IMR-90 (cell line): ENCODE data around the gene ADARB2. TPM values are rescaled to one million over a fixed set of nuclear protein-coding genes. Genes with fewer than 3 reads are reported as not detected.

Source experiments
- ATAC-seq: fragments of 200-7000 bp; cut with Tn5 transposase; 2 replicates; pipeline ENCODE4 v1.9.1; 2020; ENCODE audit warnings: low read depth, mild to moderate bottlenecking, moderate library complexity
- BruUV-seq: library from RNA; stranded (reverse); fragments of 400-500 nt; replicated peaks from 2 replicates; lab custom pipeline; 2021; lab: Mats Ljungman, UMichigan
- CTCF ChIA-PET: fragments of 300-600 bp; formaldehyde crosslinking; extraction: SDS; loops from one replicate; lab custom pipeline; 2021; ENCODE audit warnings: antibody characterized with exemption; lab: Yijun Ruan, JAX
- POLR2A ChIA-PET: fragments of 300-600 bp; sonication (Branson Sonifier 250); formaldehyde crosslinking; loops from one replicate; lab custom pipeline; 2022; ENCODE audit warnings: antibody characterized with exemption; ENCODE audit not compliant: unreplicated experiment; lab: Charles Lee
- DNase-seq: peaks from one replicate; pipeline ENCODE4 v3.0.0; 2013
- H2AFZ ChIP-seq: replicated peaks from 2 replicates; pipeline ENCODE3; 2013; ENCODE audit warnings: low read length, mild to moderate bottlenecking; ENCODE audit not compliant: poor library complexity
- H2AK5ac ChIP-seq: 2 replicates; pipeline ENCODE4 v1.6.1; 2013; ENCODE audit warnings: low read depth, low read length, inconsistent platforms
- H2AK9ac ChIP-seq: replicated peaks from 2 replicates; pipeline ENCODE3; 2013; ENCODE audit warnings: mild to moderate bottlenecking, low read depth, low read length, moderate library complexity; ENCODE audit not compliant: poor library complexity
- H2BK120ac ChIP-seq: 2 replicates; pipeline ENCODE4 v1.6.1; 2013; ENCODE audit warnings: low read depth, low read length, inconsistent platforms
- H2BK15ac ChIP-seq: 3 replicates; pipeline ENCODE4 v1.6.1; 2013; ENCODE audit warnings: low read depth, low read length, inconsistent platforms
- H2BK20ac ChIP-seq: 2 replicates; pipeline ENCODE4 v1.6.1; 2013; ENCODE audit warnings: low read depth, mild to moderate bottlenecking, inconsistent platforms, low read length, moderate library complexity
- H2BK5ac ChIP-seq: 2 replicates; pipeline ENCODE4 v1.6.1; 2013; ENCODE audit warnings: mild to moderate bottlenecking, low read depth, low read length, inconsistent platforms; ENCODE audit not compliant: poor library complexity, severe bottlenecking
- H3K14ac ChIP-seq: replicated peaks from 2 replicates; pipeline ENCODE4 v1.6.1; 2013; ENCODE audit warnings: low read depth, low read length, inconsistent platforms
- H3K18ac ChIP-seq: 2 replicates; pipeline ENCODE4 v1.6.1; 2013; ENCODE audit warnings: low read depth, low read length, control low read depth
- H3K23ac ChIP-seq: 2 replicates; pipeline ENCODE4 v1.6.1; 2013; ENCODE audit warnings: low read depth, low read length, inconsistent platforms
- H3K27ac ChIP-seq: 2 replicates; pipeline ENCODE4 v1.5.1; 2013; ENCODE audit warnings: mild to moderate bottlenecking, control low read depth, low read length; ENCODE audit not compliant: insufficient read depth
- H3K27me3 ChIP-seq: 2 replicates; pipeline ENCODE4 v1.6.1; 2013; ENCODE audit warnings: low read length; ENCODE audit not compliant: control insufficient read depth, insufficient read depth
- H3K36me3 ChIP-seq: 2 replicates; pipeline ENCODE4 v1.6.1; 2013; ENCODE audit warnings: low read length, mixed read lengths; ENCODE audit not compliant: control insufficient read depth, insufficient read depth
- H3K4ac ChIP-seq: 2 replicates; pipeline ENCODE4 v1.6.1; 2013; ENCODE audit warnings: low read depth, low read length, inconsistent platforms
- H3K4me1 ChIP-seq: 2 replicates; pipeline ENCODE4 v1.6.1; 2013; ENCODE audit warnings: low read length, mixed read lengths; ENCODE audit not compliant: control insufficient read depth, insufficient read depth
- H3K4me2 ChIP-seq: 2 replicates; pipeline ENCODE4 v1.6.1; 2013; ENCODE audit warnings: low read depth, mild to moderate bottlenecking, control low read depth, low read length, moderate library complexity
- H3K4me3 ChIP-seq: 2 replicates; pipeline ENCODE4 v1.5.1; 2013; ENCODE audit warnings: low read depth, mild to moderate bottlenecking, control low read depth, low read length, moderate library complexity; ENCODE audit not compliant: insufficient read depth
- H3K56ac ChIP-seq: 2 replicates; pipeline ENCODE4 v1.6.1; 2013; ENCODE audit warnings: low read length, inconsistent platforms; ENCODE audit not compliant: insufficient read depth; ENCODE audit errors: extremely low read depth
- H3K79me1 ChIP-seq, 2 experiments: 2 replicates each; pipeline ENCODE4 v1.6.1; 2013; ENCODE audit warnings: low read length in 2 of 2, inconsistent platforms in 1 of 2, low read depth in 1 of 2
- H3K9ac ChIP-seq: 2 replicates; pipeline ENCODE4 v1.6.1; 2013; ENCODE audit warnings: low read depth, low read length, control low read depth
- H3K9me1 ChIP-seq: 2 replicates; pipeline ENCODE4 v1.6.1; 2013; ENCODE audit warnings: low read length, inconsistent platforms; ENCODE audit not compliant: insufficient read depth
- H3K9me3 ChIP-seq: 2 replicates; pipeline ENCODE4 v1.6.1; 2013; ENCODE audit warnings: low read length; ENCODE audit not compliant: control insufficient read depth, insufficient read depth
- H4K20me1 ChIP-seq: 2 replicates; pipeline ENCODE4 v1.6.1; 2013; ENCODE audit warnings: low read length, inconsistent platforms; ENCODE audit not compliant: insufficient read depth
- H4K5ac ChIP-seq: 2 replicates; pipeline ENCODE4 v1.6.1; 2013; ENCODE audit warnings: mild to moderate bottlenecking, low read depth, low read length, control low read depth
- H4K8ac ChIP-seq, 2 experiments: 2 replicates each; pipeline ENCODE4 v1.6.1; 2013; ENCODE audit warnings: low read depth in 2 of 2, low read length in 2 of 2, control low read depth in 1 of 2, inconsistent platforms in 1 of 2
- H4K91ac ChIP-seq: 2 replicates; pipeline ENCODE4 v1.6.1; 2013; ENCODE audit warnings: low read depth, low read length, inconsistent platforms; ENCODE audit not compliant: insufficient read depth
- BHLHE40 ChIP-seq: fragments of 150-350 bp; IDR thresholded peaks from 2 replicates; pipeline ENCODE4 v1.6.1; 2016; ENCODE audit warnings: mild to moderate bottlenecking, low read depth, low read length
- CEBPB ChIP-seq: IDR thresholded peaks from 2 replicates; pipeline ENCODE4 v1.6.1; 2012; ENCODE audit warnings: low read depth, low read length, improper control_type of control experiment
- CHD1 ChIP-seq: IDR thresholded peaks from 2 replicates; pipeline ENCODE4 v1.6.1; 2012; ENCODE audit warnings: low read depth, low read length, improper control_type of control experiment
- FOS ChIP-seq: fragments of 150-350 bp; IDR thresholded peaks from 2 replicates; pipeline ENCODE4 v1.6.1; 2016; ENCODE audit warnings: low read depth, low read length
- MAFK ChIP-seq: IDR thresholded peaks from 2 replicates; pipeline ENCODE4 v1.6.1; 2012; ENCODE audit warnings: low read depth, low read length, improper control_type of control experiment
- MAZ ChIP-seq: IDR thresholded peaks from 2 replicates; pipeline ENCODE4 v1.6.1; 2012; ENCODE audit warnings: low read depth, mild to moderate bottlenecking, low read length, improper control_type of control experiment, moderate library complexity, borderline replicate concordance
- MXI1 ChIP-seq: IDR thresholded peaks from 2 replicates; pipeline ENCODE4 v1.6.1; 2012; ENCODE audit warnings: low read depth, mild to moderate bottlenecking, low read length, moderate library complexity, borderline replicate concordance
- NFE2L2 ChIP-seq: fragments of 150-350 bp; IDR thresholded peaks from 2 replicates; pipeline ENCODE4 v1.6.1; 2016; ENCODE audit warnings: low read depth, mild to moderate bottlenecking, low read length
- POLR2A ChIP-seq: IDR thresholded peaks from 2 replicates; pipeline ENCODE4 v1.6.1; 2012; ENCODE audit warnings: mild to moderate bottlenecking, low read depth, low read length
- RAD21 ChIP-seq: IDR thresholded peaks from 2 replicates; pipeline ENCODE4 v1.6.1; 2012; ENCODE audit warnings: low read length, improper control_type of control experiment
- RCOR1 ChIP-seq: IDR thresholded peaks from 2 replicates; pipeline ENCODE4 v1.6.1; 2012; ENCODE audit warnings: mild to moderate bottlenecking, low read length, improper control_type of control experiment; ENCODE audit not compliant: insufficient replicate concordance
- RFX5 ChIP-seq: IDR thresholded peaks from 2 replicates; pipeline ENCODE4 v1.8.0; 2012; ENCODE audit warnings: low read depth, mild to moderate bottlenecking, low read length, moderate library complexity
- SMC3 ChIP-seq: fragments of 150-350 bp; IDR thresholded peaks from 2 replicates; pipeline ENCODE4 v1.6.1; 2016; ENCODE audit warnings: low read depth, mild to moderate bottlenecking, antibody characterized with exemption, low read length, moderate library complexity
- WGBS, 2 experiments: methylation state at CpG; one replicate each; pipeline versions ENCODE4 v1.1.5 to v1.1.7; 2013; ENCODE audit warnings: missing lambda C conversion rate in 2 of 2; ENCODE audit not compliant: insufficient read length in 1 of 2; ENCODE audit errors: extremely low coverage in 2 of 2; 5-methylcytosine and 5-hydroxymethylcytosine counted together
- dilution Hi-C: fragments of 300-500 bp; cut with HindIII; formaldehyde crosslinking; loops from one replicate; pipeline ENCODE4 v1.14.3; 2018; ENCODE audit warnings: low sequenced_read_pairs; ENCODE audit not compliant: unreplicated experiment
- in situ Hi-C: fragments of 300-500 bp; cut with MboI; formaldehyde crosslinking; loops from 3 replicates; pipeline ENCODE4 v1.14.3; 2019; ENCODE audit warnings: low sequenced_read_pairs, inconsistent platforms, mixed read lengths
- intact Hi-C: fragments of 100-400 bp; cut with micrococcal nuclease; formaldehyde crosslinking; loops from 2 replicates; pipeline ENCODE4 v1.10.0; 2022
- polyA plus RNA-seq, 3 experiments: library from polyadenylated mRNA; depleted of rRNA; stranded (reverse); fragments of >200 nt; gene quantifications; 2 replicates each; pipeline ENCODE4 v1.2.3, GENCODE V29; 2012; ENCODE audit warnings: low replicate concordance in 1 of 3
- total RNA-seq: library from RNA; depleted of rRNA; stranded (reverse); fragments of >200 nt; gene quantifications from 2 replicates; pipeline ENCODE4 v1.2.3, GENCODE V29; 2012
- TF ChIP-seq, protein P1 (sequence below): fragments of 150-350 bp; IDR thresholded peaks from 2 replicates; pipeline ENCODE4 v1.6.1; 2016; ENCODE audit warnings: low read depth, mild to moderate bottlenecking, low read length, moderate library complexity, borderline replicate concordance
- TF ChIP-seq, protein P2 (sequence below): fragments of 150-350 bp; IDR thresholded peaks from 2 replicates; pipeline ENCODE4 v1.6.1; 2017; ENCODE audit warnings: mild to moderate bottlenecking, antibody characterized with exemption, low read length, low read depth
- TF ChIP-seq, protein P3 (sequence below): conservative IDR thresholded peaks from 2 replicates; pipeline ENCODE4 v1.5.1; 2012; ENCODE audit warnings: mild to moderate bottlenecking, low read depth, low read length, improper control_type of control experiment

Gene ADARB2
- total and polyA plus RNA-seq, 2 of the 4 experiments (the other 2 are of a cell fraction) = not detected

DNA sequence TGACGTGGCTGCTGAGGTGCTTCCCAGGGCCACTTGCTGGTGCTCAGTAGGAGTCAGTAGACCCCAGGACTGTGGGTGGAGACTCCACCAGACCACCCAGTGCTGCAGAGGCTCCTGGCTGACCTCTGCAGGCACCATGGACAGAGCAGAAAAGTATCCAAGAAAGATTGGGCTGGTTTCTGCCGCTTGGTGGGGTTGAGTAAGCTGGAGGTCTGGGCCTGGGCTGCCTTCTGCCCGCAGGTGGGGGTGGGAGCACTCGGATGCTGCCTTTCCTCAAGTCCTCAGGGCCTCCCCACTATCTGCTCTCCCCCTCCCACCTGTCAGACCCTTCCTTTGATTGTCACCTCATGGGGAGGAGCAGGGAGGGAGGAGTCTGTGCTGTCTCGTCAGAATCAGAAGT, 589.5 kb downstream of the ADARB2 start:
- Histone ChIP-seq H3K56ac (no peak overlapping the region), H3K18ac (no peak overlapping the region), H3K23ac (no peak overlapping the region), H2AK9ac (no peak overlapping the region), H2BK5ac (no peak overlapping the region), H4K5ac (no peak overlapping the region), H3K4me1 (no peaks in the 10 kb centered on the region), H4K20me1 (no peaks in the 10 kb centered on the region), H3K9me1 (no peaks in the 10 kb centered on the region), H2AFZ (no peak overlapping the region), H3K36me3 (no peaks in the 10 kb centered on the region), H3K14ac (no peak overlapping the region), H3K27me3 (no peaks in the 10 kb centered on the region; the same call in 1 of the 2 replicates), H3K4ac (no peak overlapping the region), H4K8ac (no peak overlapping the region), H2BK15ac (no peak overlapping the region), H3K4me2 (no peak overlapping the region), H4K91ac (no peak overlapping the region), H3K9ac (no peak overlapping the region), H3K79me1 (no peaks in the 10 kb centered on the region), H2BK20ac (no peak overlapping the region), H2BK120ac (no peak overlapping the region), H3K27ac (no peak overlapping the region), H3K9me3 (peaks cover 6% of the 10 kb centered on the region), H3K4me3 (no peak overlapping the region), H2AK5ac (no peak overlapping the region)
- intact Hi-C loops = no loop called here
- TF ChIP-seq MAZ (no peak), RAD21 (no peak), MXI1 (no peak), NFE2L2 (no peak), FOS (no peak), RCOR1 (no peak), CEBPB (no peak), BHLHE40 (no peak), POLR2A (no peak), SMC3 (no peak), RFX5 (no peak), MAFK (no peak), CHD1 (no peak)
- TF ChIP-seq, protein P1, sequence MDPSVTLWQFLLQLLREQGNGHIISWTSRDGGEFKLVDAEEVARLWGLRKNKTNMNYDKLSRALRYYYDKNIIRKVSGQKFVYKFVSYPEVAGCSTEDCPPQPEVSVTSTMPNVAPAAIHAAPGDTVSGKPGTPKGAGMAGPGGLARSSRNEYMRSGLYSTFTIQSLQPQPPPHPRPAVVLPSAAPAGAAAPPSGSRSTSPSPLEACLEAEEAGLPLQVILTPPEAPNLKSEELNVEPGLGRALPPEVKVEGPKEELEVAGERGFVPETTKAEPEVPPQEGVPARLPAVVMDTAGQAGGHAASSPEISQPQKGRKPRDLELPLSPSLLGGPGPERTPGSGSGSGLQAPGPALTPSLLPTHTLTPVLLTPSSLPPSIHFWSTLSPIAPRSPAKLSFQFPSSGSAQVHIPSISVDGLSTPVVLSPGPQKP = no peak
- TF ChIP-seq, protein P2, sequence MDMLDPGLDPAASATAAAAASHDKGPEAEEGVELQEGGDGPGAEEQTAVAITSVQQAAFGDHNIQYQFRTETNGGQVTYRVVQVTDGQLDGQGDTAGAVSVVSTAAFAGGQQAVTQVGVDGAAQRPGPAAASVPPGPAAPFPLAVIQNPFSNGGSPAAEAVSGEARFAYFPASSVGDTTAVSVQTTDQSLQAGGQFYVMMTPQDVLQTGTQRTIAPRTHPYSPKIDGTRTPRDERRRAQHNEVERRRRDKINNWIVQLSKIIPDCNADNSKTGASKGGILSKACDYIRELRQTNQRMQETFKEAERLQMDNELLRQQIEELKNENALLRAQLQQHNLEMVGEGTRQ = no peak
- TF ChIP-seq, protein P3, sequence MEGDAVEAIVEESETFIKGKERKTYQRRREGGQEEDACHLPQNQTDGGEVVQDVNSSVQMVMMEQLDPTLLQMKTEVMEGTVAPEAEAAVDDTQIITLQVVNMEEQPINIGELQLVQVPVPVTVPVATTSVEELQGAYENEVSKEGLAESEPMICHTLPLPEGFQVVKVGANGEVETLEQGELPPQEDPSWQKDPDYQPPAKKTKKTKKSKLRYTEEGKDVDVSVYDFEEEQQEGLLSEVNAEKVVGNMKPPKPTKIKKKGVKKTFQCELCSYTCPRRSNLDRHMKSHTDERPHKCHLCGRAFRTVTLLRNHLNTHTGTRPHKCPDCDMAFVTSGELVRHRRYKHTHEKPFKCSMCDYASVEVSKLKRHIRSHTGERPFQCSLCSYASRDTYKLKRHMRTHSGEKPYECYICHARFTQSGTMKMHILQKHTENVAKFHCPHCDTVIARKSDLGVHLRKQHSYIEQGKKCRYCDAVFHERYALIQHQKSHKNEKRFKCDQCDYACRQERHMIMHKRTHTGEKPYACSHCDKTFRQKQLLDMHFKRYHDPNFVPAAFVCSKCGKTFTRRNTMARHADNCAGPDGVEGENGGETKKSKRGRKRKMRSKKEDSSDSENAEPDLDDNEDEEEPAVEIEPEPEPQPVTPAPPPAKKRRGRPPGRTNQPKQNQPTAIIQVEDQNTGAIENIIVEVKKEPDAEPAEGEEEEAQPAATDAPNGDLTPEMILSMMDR = no peak
- in situ Hi-C loops = no loop called here
- 17% methylated on average over 1 of the region's 5 CpGs; no CpG with 5 or more reads in 1 of the 2 experiments for WGBS, 2 experiments
- CTCF ChIA-PET = no interaction called here
- ATAC-seq (no peak), DNase-seq (no peak)
- no TSS peak for BruUV-seq
- dilution Hi-C loops = no loop called here
- POLR2A ChIA-PET = no interaction called here
